ENCODE measurements around the gene KIF1B. TPM values are rescaled to one million over a fixed set of nuclear protein-coding genes. Genes with fewer than 3 reads are reported as not detected.
A peak's percentile ranks its signal among the peaks of the same experiment; 100 is the strongest.
"Not testable (repeated sequence)": the region's sequence is repeated elsewhere in the genome, so short reads cannot be mapped to it uniquely, and the experiment has no call there.

The KIF1B gene
- total and polyA plus RNA-seq, 2 experiments from 2014 or later, result 21.5 to 68.4 TPM

- Histone ChIP-seq H3K36me3 (ENCODE audit: insufficient read depth) (peaks cover 19% of the 10 kb centered on the region), H3F3A (replicated peaks; ENCODE audit: low read depth) (0 out of 2 replicates have a peak, but pooled peaks cover 11% of the 10 kb centered on the region), H3K27ac (ENCODE audit: low read depth) (0 out of 2 replicates have a peak overlapping the region, but pooled peaks have one; percentile 52)
- not testable (repeated sequence) for H3K27me3 ChIP-seq (ENCODE audit: insufficient read depth); H3K4me3 ChIP-seq; H2AFZ ChIP-seq; H3K4me3 Mint-ChIP-seq; H3K9me2 ChIP-seq (ENCODE audit: insufficient read depth); H3K79me2 ChIP-seq (replicated peaks; ENCODE audit: insufficient read depth); H3K4me1 Mint-ChIP-seq; H3K9me3 Mint-ChIP-seq; H3K4me1 ChIP-seq (ENCODE audit: insufficient read depth); H3K4me2 ChIP-seq; H3K27me3 Mint-ChIP-seq (ENCODE audit: insufficient read depth, low read depth, poor library complexity); H4K20me1 ChIP-seq (replicated peaks; ENCODE audit: insufficient read depth)
- peak; percentile 79 for ATAC-seq
- DNase-seq (ENCODE audit: low spot score), result peak; percentile 77
- peak overlapping the region; percentile 77; the same call in 1 of the 2 replicates for H3K27ac Mint-ChIP-seq
- TF ChIP-seq CTCF (conservative IDR thresholded peaks at IDR 0.05; ENCODE audit: low read depth in 2 of 2), result peak; percentile 61 to 71
- peaks cover 37% of the 10 kb centered on the region for H3K36me3 Mint-ChIP-seq (ENCODE audit: low read depth)
Measured at GRCh38 chr1:10377365-10378029, 167.1 kb downstream of the KIF1B start.

- no peaks in the 10 kb centered on the region for H3K27me3 ChIP-seq (ENCODE audit: insufficient read depth)
- H3K36me3 ChIP-seq (ENCODE audit: insufficient read depth), result peaks cover 19% of the 10 kb centered on the region
- no peak overlapping the region for H3K4me3 ChIP-seq
- no peaks in the 10 kb centered on the region for H3K4me1 ChIP-seq (ENCODE audit: insufficient read depth)
- H3K9me2 ChIP-seq (ENCODE audit: insufficient read depth), result no peaks in the 10 kb centered on the region
- no peaks in the 10 kb centered on the region; the same call in none of the 2 replicates for H4K20me1 ChIP-seq (replicated peaks; ENCODE audit: insufficient read depth)
- H3K27ac Mint-ChIP-seq, result peak overlapping the region; percentile 63; the same call in 1 of the 2 replicates
- 0 out of 2 replicates have a peak, but pooled peaks cover 11% of the 10 kb centered on the region for H3F3A ChIP-seq (replicated peaks; ENCODE audit: low read depth)
- H3K4me2 ChIP-seq, result no peak overlapping the region
- ATAC-seq (no peak), DNase-seq (ENCODE audit: low spot score) (peak; percentile 27)
- H3K4me1 Mint-ChIP-seq, result no peaks in the 10 kb centered on the region
- peaks cover 40% of the 10 kb centered on the region for H3K36me3 Mint-ChIP-seq (ENCODE audit: low read depth)
- H3K79me2 ChIP-seq (replicated peaks; ENCODE audit: insufficient read depth), result no peaks in the 10 kb centered on the region
- no peak overlapping the region for H3K4me3 Mint-ChIP-seq
- no peaks in the 10 kb centered on the region for H3K9me3 Mint-ChIP-seq
- H3K27me3 Mint-ChIP-seq (ENCODE audit: insufficient read depth, low read depth, poor library complexity), result peaks cover 8% of the 10 kb centered on the region
- H3K27ac ChIP-seq (ENCODE audit: low read depth), result no peak overlapping the region; the same call in 1 of the 2 replicates
- H2AFZ ChIP-seq, result no peak overlapping the region
- TF ChIP-seq, protein P1, sequence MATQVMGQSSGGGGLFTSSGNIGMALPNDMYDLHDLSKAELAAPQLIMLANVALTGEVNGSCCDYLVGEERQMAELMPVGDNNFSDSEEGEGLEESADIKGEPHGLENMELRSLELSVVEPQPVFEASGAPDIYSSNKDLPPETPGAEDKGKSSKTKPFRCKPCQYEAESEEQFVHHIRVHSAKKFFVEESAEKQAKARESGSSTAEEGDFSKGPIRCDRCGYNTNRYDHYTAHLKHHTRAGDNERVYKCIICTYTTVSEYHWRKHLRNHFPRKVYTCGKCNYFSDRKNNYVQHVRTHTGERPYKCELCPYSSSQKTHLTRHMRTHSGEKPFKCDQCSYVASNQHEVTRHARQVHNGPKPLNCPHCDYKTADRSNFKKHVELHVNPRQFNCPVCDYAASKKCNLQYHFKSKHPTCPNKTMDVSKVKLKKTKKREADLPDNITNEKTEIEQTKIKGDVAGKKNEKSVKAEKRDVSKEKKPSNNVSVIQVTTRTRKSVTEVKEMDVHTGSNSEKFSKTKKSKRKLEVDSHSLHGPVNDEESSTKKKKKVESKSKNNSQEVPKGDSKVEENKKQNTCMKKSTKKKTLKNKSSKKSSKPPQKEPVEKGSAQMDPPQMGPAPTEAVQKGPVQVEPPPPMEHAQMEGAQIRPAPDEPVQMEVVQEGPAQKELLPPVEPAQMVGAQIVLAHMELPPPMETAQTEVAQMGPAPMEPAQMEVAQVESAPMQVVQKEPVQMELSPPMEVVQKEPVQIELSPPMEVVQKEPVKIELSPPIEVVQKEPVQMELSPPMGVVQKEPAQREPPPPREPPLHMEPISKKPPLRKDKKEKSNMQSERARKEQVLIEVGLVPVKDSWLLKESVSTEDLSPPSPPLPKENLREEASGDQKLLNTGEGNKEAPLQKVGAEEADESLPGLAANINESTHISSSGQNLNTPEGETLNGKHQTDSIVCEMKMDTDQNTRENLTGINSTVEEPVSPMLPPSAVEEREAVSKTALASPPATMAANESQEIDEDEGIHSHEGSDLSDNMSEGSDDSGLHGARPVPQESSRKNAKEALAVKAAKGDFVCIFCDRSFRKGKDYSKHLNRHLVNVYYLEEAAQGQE (IDR thresholded peaks at IDR 0.05; ENCODE audit: unreplicated experiment), result no peak
- TF ChIP-seq NANOG (IDR thresholded peaks at IDR 0.05; ENCODE audit: borderline replicate concordance), result no peak
- no peak for TF ChIP-seq EZH2 (IDR thresholded peaks at IDR 0.05; ENCODE audit: low read depth, unreplicated experiment)
- TF ChIP-seq ETS1 (IDR thresholded peaks at IDR 0.05), result no peak
- no peak for TF ChIP-seq EZH2phosphoT487 (IDR thresholded peaks at IDR 0.05; ENCODE audit: unreplicated experiment)
- TF ChIP-seq CREB1 (CRISPR knock-in tag; IDR thresholded peaks at IDR 0.05; ENCODE audit: low read depth), result no peak
- no peak for TF ChIP-seq ZNF114 (CRISPR knock-in tag; IDR thresholded peaks at IDR 0.05)
Measured at GRCh38 chr1:10378081-10378841, 167.9 kb downstream of the KIF1B start.
